ENCODE results near the gene WBP4.

DNA sequence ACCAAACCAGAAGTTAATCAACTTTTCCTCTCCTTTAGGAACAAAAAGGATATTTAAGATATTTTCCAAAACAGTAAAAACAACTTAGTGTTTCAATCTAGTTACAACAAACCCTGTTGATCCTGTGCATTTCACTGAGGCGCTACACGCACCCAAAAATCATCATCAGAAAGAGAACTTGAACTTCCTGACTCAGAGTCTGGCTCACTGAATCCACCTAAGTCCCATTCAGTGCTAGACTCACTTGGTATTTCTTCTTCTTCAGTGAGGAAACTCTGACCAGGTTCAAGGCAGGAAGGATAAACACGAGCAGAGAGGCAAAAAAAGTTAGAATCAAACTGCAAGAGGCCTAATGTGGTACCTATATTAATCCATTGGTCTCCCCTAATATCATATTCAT, 69.0 kb downstream of the WBP4 start:
- TF ChIP-seq POLR2A (IDR thresholded peaks at IDR 0.05; ENCODE audit: low read length) (no peak), GATA1 (IDR thresholded peaks at IDR 0.05; ENCODE audit: low read depth, low read length) (no peak)
